GM12878 (cell line): ENCODE results near the gene SLCO2B1. TPM values are rescaled to one million over a fixed set of nuclear protein-coding genes. Genes with fewer than 3 reads are reported as not detected.

Experiments used
- CEBPB ChIP-seq, 2 experiments: fragments of 150-350 bp in 1 of 2; IDR thresholded peaks; 2 replicates each; pipeline ENCODE4 v1.6.1; 2012 to 2014; ENCODE audit warnings: low read depth in 2 of 2, low read length in 2 of 2, borderline replicate concordance in 1 of 2, inconsistent platforms in 1 of 2
- CHD4 ChIP-seq: fragments of 200-600 bp; sonication (generic); IDR thresholded peaks from 2 replicates; pipeline ENCODE4 v1.6.1; 2016; ENCODE audit warnings: mild to moderate bottlenecking
- E4F1 ChIP-seq: fragments of 450-650 bp; IDR thresholded peaks from 2 replicates; pipeline ENCODE4 v1.6.1; 2018; ENCODE audit warnings: borderline replicate concordance, mild to moderate bottlenecking; ENCODE audit not compliant: partially characterized antibody
- IKZF2 ChIP-seq, 2 experiments: fragments of 450-650 bp; IDR thresholded peaks; 2 replicates each; pipeline ENCODE4 v1.6.1; 2017; ENCODE audit warnings: mild to moderate bottlenecking in 2 of 2, moderate library complexity in 2 of 2
- NR2F1 ChIP-seq: fragments of 450-650 bp; conservative IDR thresholded peaks from 2 replicates; pipeline ENCODE4 v1.6.1; 2017; ENCODE audit warnings: mild to moderate bottlenecking
- NRF1 ChIP-seq: conservative IDR thresholded peaks from 2 replicates; pipeline ENCODE4 v1.6.1; 2011; ENCODE audit warnings: mild to moderate bottlenecking, low read depth, low read length, improper control_type of control experiment
- POLR2A ChIP-seq: IDR thresholded peaks from 2 replicates; pipeline ENCODE4 v1.6.1; 2011; ENCODE audit warnings: low read depth, mild to moderate bottlenecking, low read length
- RAD21 ChIP-seq: IDR thresholded peaks from 2 replicates; pipeline ENCODE4 v1.6.1; 2011; ENCODE audit warnings: mild to moderate bottlenecking, low read depth, low read length, moderate library complexity; ENCODE audit not compliant: insufficient read depth
- RBBP5 ChIP-seq: fragments of 200-600 bp; sonication (generic); conservative IDR thresholded peaks from 2 replicates; pipeline ENCODE4 v1.6.1; 2016
- RFX5 ChIP-seq: IDR thresholded peaks from 2 replicates; pipeline ENCODE4 v1.6.1; 2011; ENCODE audit warnings: low read depth, low read length, improper control_type of control experiment
- STAT1 ChIP-seq: fragments of 450-650 bp; conservative IDR thresholded peaks from 2 replicates; pipeline ENCODE4 v1.6.1; 2014; ENCODE audit warnings: antibody characterized with exemption, mild to moderate bottlenecking
- USF2 ChIP-seq: IDR thresholded peaks from 2 replicates; pipeline ENCODE4 v1.6.1; 2011; ENCODE audit warnings: low read depth, low read length, improper control_type of control experiment, borderline replicate concordance
- polyA plus RNA-seq, 11 experiments: library from polyadenylated mRNA; depleted of rRNA in 4 of 11; unstranded in 6 of 11; stranded (reverse) in 5 of 11; fragments of >200 nt; fragmentation: Nextera tagmentation in 4 of 11; fragmentation: Illumina TruSeq in 1 of 11; extraction: Ambion mirVana in 4 of 11; extraction: Trizol in 1 of 11; gene quantifications; 1 replicate in 1 of 11; 2 replicates in 10 of 11; pipeline versions ENCODE4 v1.2.1 to v1.2.3, GENCODE V29; 2011 to 2016; ENCODE audit warnings: inconsistent platforms in 2 of 11, missing spikeins in 2 of 11, low read depth in 1 of 11
- total RNA-seq, 4 experiments: library from RNA; depleted of rRNA in 3 of 4; stranded (reverse); fragments of >200 nt in 3 of 4; fragmentation: Illumina TruSeq in 1 of 4; extraction: Trizol in 1 of 4; gene quantifications; 2 replicates each; pipeline versions ENCODE4 v1.2.1 to v1.2.3, GENCODE V29; 2013 to 2021

Gene SLCO2B1
- total and polyA plus RNA-seq, 10 of the 15 experiments (the other 5 are each of a cell fraction or from before 2014, with no cell fraction given), result 0.05 to 3.5 (median 0.93) TPM; not detected in 2

GRCh38 chr11:75140269-75141138, 10.4 kb upstream of the SLCO2B1 start (continued):
- no peak for TF ChIP-seq E4F1
- TF ChIP-seq USF2, result no peak
- no peak for TF ChIP-seq CEBPB (IDR thresholded peaks at IDR 0.05; ENCODE audit: borderline replicate concordance in 1 of 2, low read depth in 2 of 2, low read length in 2 of 2)
- TF ChIP-seq CHD4, result no peak
- TF ChIP-seq RBBP5, result no peak
- TF ChIP-seq POLR2A, result no peak
- TF ChIP-seq RFX5, result no peak
- peak; percentile 80 for TF ChIP-seq RAD21
- TF ChIP-seq STAT1, result no peak
- no peak for TF ChIP-seq NR2F1
- no peak for TF ChIP-seq IKZF2 (IDR thresholded peaks at IDR 0.05)
- TF ChIP-seq NRF1, result no peak
- TF ChIP-seq, all 136 proteins: peak for 9
